ENCODE results near the gene CD300E.
A peak's percentile ranks its signal among the peaks of the same experiment; 100 is the strongest.
"Not testable (repeated sequence)": the region's sequence is repeated elsewhere in the genome, so short reads cannot be mapped to it uniquely, and the experiment has no call there.

The CD300E gene

DNA sequence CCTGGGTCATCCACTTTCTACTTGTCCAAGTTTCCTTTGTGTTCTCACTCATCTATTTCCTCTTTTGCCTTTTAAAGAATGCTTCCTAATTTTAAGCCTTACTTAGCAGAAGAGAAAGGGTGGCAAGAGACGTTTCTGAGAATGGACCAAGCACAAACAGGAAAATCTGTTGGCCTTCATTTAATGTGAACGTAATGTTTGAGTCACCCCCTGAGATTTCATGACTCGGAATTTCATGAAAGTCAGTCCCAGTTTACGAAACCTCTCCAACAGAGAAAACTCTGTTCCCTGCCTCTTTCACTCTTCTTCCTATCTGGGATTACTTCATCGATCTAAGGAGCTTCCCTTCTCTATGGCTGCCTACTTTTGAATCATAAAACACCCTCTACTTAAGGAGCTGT, at the start of gene CD300E:
TSS of gene CD300E (minus strand) at position 46 of the 401 bp plus-strand sequence. CDS start 117 bp downstream, outside the sequence.
- no peak for DNase-seq (ENCODE audit: low read depth, low spot score)

GRCh38 chr17:74671031-74671771, 47.7 kb upstream of the CD300E start:
- DNase-seq (ENCODE audit: low read depth, low spot score) = peak; percentile 71

GRCh38 chr17:74670329-74670728, 46.8 kb upstream of the CD300E start:
- no peak for DNase-seq (ENCODE audit: low read depth, low spot score)

DNA sequence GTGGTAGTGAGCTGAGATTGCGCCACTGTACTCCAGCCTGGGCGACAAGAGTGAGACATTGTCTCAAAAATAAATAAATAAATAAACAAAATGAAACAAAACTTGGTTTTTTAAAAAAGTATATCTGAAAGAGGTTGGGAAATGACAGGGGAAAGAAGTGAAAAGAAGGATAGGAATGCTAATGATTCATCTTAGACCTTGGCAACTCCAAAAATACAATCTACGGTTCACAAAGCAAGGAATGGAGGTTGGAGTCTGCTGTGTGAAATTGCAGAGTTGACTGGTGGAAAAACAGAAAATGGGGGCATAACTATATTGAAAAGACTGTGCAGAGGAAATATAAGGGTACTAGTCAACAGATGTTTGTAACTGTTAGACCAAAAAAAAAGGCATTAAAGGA, 40.0 kb upstream of the CD300E start:
- DNase-seq (ENCODE audit: low read depth, low spot score) = no peak

GRCh38 chr17:74659889-74660288, 36.4 kb upstream of the CD300E start:
- no peak for DNase-seq (ENCODE audit: low read depth, low spot score)

DNA sequence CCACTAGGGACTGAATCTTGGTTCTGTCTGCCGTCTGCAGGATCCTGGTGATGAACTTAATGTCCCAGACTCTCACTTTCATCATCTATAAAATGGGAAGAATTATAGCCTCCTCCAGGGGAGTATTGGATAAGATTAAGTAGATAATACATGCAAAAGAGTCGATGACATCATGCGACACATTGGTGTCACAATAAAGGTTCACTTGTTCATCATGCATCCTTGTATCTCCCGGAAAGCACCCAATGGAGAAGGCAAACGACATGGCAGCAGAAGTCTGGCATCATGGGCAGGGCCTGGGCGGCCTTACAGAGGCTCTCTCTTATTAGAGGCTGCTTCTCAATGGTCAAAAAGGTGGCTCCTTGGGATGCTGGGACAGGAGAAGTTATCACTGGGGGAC, 35.1 kb upstream of the CD300E start:
- DNase-seq (ENCODE audit: low read depth, low spot score) = no peak

DNA sequence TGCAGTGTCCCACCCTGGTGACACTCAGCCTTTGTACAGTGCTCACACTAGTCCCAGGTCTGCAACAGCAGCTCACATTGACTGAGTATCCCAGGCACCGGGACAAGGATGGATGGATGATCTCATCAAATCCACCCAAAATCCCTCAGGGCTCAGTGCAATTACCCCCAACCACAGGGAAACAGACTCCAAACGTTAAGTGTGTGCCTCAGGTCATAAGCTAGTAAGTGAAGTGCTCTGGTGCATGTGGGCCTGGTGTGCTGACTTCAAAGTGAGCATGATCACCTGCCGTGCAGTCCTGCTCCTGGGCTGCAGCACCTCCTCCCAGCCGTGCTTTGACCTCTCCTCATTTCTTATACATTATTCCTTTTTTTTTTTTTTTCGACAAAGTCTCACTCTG, 31.2 kb upstream of the CD300E start:
- no peak for DNase-seq (ENCODE audit: low read depth, low spot score)

GRCh38 chr17:74652020-74652419, 28.5 kb upstream of the CD300E start:
- no peak for DNase-seq (ENCODE audit: low read depth, low spot score)

GRCh38 chr17:74649909-74650308, 26.4 kb upstream of the CD300E start:
- no peak for DNase-seq (ENCODE audit: low read depth, low spot score)

DNA sequence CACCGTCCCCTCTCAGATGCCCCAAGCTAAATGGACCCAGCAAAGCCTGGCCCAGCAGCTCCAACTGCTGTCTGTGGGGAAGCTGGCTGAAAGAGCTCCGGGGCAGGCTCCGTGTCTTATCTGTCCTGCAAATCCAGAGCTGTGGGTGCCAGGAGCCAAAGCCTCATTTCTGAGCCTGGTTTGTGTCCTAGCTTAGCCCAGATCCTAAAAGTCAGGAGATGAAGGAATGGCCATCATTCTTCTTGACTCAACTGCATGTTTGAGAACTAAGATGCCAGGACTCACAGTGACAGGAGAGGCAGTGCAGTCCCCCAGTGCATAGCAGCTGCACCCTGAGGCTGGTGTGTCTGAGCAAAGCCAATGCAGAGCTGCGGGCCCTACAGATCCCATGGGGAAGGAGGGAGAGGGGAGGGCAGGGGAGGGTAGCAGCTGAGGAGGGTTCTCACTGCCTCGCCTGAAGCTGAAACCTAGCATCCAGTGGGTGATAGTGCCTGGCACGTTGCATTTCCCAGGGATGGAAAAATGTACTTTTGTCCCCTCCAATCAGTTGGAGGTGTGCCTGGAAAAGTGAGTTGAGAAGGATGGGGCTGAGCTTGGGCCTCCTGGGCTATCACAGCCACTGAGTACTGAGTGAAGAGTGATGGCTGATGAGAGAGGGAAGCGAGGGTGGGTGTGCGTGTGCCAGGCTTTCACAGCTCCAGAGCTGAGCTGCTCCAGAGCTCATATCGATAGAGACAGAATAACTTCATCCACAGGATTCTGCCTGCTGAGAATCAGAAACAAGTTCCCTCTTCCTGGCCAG, 24.5 kb upstream of the CD300E start:
- no peak for DNase-seq (ENCODE audit: low read depth, low spot score)

GRCh38 chr17:74646231-74646630, 22.7 kb upstream of the CD300E start:
- DNase-seq (ENCODE audit: low read depth, low spot score) = no peak

DNA sequence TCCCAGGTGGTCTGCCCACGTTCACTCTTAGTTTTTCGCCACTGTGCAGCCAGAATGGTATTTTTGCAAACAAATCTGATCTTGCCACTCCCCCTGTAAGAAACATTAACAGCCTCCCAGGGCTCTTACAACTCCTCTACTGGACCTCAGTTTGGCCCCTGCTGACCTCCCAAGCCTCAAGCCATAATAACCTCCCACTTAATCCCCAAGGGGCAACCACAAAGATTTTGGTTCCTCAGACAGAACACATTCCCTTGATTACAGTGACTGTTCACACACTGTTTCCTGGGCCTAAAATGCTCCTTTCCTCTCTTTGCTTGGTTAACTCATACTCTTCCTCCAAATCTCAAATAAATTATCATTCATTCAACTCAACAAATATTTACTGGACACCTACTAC, 21.5 kb upstream of the CD300E start:
- DNase-seq (ENCODE audit: low read depth, low spot score) = no peak

- no peak for DNase-seq (ENCODE audit: low read depth, low spot score)
Observed at GRCh38 chr17:74644419-74644818, 20.9 kb upstream of the CD300E start.

DNA sequence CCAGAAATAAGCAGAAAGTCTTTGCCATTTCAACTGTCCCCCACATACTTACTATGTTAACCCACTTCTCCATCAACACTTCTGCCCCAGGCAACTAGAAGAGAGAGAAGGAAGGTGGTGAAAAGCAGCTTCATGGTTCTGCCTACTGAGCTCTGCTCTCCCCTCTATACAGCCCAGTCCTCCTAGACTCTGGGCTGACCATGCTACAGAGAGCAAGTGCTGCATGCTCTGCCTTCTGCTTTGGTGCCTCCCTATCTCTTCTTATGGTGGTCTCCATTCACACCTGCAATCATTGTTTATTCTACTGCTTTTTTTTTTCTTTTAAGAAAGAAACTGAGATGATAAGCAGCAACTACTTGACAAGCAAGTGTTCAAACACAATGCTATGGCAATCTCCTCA, 20.3 kb upstream of the CD300E start:
- DNase-seq (ENCODE audit: low read depth, low spot score) = no peak

DNA sequence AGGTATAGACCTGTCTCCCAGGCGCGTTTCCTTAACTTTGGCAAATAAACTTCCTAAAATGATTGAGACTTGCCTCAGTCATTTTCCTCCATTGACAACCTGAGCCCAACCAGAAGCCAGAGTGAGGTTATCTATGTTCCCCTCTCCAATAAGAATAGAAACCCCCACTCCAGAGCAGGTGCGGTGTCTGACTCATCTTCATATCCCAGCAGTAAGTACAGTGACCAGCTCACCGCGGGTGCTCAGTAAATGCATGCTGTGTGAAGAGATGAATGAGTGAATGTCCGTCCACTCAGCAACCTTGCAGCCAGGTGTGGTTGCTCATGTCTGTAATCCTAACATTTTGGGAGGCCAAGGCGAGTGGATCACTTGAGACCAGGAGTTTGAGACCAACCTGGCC, 19.5 kb upstream of the CD300E start:
- DNase-seq (ENCODE audit: low read depth, low spot score) = no peak

- no peak for DNase-seq (ENCODE audit: low read depth, low spot score)
Observed at GRCh38 chr17:74642556-74642955, 19.0 kb upstream of the CD300E start.

DNA sequence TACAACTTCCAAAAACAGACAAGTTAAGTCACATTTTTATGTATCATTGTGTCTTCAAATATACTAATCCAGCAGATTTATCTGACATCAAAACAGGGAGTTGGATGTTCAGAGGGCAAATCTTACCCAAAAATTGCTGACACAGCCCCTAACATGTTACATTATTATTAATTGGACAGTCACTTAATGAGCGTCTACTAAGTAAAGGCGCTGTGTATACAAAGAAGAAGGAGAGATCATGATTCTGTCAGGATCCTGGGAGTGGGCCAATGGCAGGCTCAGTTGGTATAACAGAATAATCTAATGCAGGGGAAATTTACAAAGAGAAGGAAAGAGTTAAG, 18.4 kb upstream of the CD300E start:
- no peak for DNase-seq (ENCODE audit: low read depth, low spot score)

DNA sequence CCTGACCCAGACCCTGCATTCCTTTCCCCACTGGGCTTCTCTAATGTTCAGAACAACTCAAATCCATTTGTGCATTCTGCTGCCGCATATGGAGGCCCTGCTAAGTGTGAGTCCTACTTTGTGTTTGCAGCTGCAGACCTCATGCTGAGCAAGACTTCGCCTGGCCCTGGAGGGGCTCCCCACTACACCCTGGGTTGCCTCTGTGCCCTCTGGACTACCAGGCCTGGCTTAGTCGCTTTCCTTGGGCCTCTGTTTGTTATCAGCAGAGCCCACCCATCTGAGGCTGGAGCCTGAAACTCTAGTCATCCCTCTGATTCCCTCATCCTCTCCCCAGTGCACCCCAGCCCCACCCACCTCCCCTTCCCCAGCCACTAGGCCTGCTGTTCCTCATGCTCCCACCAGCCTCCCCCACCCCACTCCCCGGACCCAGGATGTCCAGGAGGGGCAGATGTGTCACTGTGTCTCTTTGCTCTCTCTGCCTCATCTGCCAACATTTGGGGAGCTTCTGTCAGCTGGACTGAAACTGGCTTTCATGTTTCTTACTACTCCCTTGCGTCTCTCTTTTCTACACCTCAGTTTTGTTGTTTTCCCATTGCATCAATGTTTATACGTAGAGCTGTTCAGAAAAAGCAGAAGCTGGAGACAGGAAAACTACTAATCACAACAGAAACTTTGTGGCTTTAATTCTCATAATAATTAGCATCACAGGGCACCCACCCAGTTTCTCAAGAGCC, 17.9 kb upstream of the CD300E start:
- no peak for DNase-seq (ENCODE audit: low read depth, low spot score)

- DNase-seq (ENCODE audit: low read depth, low spot score) = no peak
Observed at GRCh38 chr17:74639704-74640151, 16.2 kb upstream of the CD300E start.

GRCh38 chr17:74637926-74638325, 14.4 kb upstream of the CD300E start:
- no peak for DNase-seq (ENCODE audit: low read depth, low spot score)

- DNase-seq (ENCODE audit: low read depth, low spot score) = no peak
Observed at GRCh38 chr17:74637265-74637664, 13.7 kb upstream of the CD300E start.

DNA sequence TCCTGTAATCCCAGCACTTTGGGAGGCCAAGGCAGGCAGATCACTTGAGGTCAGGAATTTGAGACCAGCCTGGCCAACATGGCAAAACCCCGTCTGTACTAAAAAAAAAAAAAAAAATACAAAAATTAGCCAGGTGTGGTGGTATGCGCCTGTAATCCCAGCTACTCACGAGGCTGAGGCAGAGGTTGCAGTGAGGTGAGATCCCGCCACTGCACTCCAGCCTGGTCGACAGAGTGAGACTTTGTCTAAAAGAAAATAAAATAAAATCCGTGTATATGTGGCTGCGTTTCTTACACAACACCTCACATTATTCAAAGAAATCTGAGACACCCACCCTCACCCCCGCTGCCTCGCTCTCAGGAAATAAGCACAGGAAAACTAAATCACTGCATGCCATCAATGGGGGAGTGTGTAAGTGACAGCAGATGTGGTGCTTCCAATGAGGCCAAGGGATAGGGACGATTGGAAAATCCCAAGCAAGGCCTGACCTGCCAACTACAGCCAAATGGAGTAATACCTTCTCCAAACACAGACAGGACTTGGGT, 13.1 kb upstream of the CD300E start:
- not testable (repeated sequence) for DNase-seq (ENCODE audit: low read depth, low spot score)
